NCI-H2227 treated with DMSO at 0.1 percent for 48 hours (cell line): ENCODE data around the gene DACT2.
"Not testable (repeated sequence)": the region's sequence is repeated elsewhere in the genome, so short reads cannot be mapped to it uniquely, and the experiment has no call there.

Source experiments
- DNase-seq: peaks from one replicate; lab custom pipeline; 2025; lab: John Stamatoyannopoulos, UW

Gene DACT2

DNA sequence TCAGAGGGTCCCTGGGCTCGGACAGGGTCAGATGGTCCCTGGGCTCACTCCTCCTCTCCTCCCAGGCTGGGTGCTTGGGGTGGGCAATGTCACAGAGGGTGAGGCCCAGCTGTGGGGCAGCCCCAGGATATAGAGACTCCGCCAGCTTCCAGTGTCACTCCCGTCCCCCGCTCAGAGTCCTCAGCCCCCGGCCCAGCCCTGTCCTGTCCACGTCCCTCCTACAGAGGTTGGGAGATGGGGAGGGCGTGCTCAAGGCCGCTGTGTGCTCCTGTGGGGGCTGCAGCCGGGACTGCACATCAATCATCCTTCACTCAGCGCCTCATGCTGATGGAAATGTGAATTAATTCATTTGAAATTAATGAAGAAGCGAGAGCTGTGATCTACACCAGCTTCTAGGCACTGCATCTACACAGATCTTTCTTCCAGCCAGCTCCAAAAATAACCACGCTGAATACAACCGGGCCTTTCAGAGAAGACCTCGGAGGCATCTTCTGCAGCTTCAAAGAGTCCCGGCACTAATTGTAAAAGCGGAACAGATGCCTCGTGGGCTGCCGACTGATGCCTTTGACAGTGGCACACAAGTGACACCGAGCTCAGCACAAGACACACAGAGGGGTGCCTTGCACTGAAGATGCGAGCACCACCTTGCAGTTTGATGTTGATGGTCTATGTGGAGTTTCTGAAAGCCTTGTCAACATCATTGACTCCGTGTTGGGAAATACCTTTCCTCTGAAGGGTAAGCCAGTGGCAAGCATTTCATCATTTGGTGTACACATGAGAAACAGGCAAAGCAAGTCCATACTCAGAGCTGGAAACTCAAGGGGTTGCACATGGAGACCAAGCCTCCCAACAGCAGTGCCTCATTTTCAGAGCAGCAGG lies 39.3 kb downstream of the DACT2 start:
- DNase-seq: no peak

DNA sequence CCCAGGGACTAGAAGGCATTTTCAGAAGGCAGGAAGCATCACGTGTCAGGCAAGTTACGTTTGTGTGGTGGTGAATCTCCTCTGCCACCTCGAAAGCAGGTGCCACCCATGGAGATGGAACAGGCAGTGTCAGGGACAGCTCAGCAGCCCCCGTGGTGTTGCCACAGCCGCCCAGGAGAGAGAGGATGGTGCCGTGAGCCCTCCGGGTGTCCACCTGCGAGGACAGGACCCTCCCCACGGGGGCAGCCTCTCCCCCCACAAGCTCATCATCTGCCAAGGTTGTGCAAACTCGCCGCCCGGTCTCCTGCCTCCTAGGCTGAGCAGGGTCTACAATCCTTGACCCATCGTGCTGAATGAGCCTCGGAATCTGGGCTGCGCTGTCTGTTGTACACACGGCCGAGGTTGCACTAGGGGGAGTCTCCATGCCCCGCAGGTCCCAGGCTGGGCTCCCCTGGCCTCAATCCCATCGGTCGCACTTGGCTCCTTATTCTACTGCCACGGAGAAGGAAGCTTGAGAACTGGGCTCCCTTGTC lies 40.1 kb downstream of the DACT2 start:
- DNase-seq: no peak

DNA sequence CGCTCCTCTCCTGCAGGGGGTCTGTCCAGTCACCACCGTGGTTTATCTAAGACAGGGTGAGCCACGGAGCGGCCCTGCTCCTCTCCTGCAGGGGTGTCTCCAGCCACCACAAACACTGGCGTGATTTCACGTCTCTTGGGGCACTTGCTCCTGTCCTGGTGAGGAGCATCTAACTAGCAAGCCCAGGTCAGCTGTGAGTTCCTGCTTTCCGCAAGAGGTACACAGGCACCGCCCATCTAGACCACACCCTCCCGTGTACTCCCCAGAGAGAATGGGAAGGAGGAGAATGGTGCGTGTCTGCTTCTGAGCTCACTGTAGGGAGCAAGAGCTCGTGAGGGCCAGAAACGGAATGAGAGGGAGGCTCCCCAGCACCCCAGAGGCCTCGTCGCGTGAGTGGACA lies 40.7 kb downstream of the DACT2 start:
- no peak for DNase-seq

DNA sequence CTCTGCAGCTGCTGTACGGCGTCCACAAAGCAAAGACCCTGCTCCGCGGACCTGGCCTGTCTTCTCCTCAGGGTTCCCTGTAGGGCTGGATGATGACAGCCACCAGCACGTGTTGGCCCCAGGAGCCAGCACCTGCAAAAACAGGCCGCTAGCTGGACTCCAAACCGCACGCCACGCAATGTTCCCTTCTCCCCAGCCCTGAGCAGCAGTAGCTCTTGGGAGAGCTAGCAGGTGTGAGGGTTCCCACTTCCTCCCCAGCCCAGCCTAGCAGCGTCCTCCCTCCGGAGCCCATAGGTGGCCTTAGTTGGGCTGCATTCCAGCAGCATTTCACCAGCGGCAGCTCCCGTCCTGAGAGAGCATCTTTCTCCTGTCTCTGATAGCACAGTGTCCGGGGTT lies 42.3 kb downstream of the DACT2 start:
- no peak for DNase-seq

DNA sequence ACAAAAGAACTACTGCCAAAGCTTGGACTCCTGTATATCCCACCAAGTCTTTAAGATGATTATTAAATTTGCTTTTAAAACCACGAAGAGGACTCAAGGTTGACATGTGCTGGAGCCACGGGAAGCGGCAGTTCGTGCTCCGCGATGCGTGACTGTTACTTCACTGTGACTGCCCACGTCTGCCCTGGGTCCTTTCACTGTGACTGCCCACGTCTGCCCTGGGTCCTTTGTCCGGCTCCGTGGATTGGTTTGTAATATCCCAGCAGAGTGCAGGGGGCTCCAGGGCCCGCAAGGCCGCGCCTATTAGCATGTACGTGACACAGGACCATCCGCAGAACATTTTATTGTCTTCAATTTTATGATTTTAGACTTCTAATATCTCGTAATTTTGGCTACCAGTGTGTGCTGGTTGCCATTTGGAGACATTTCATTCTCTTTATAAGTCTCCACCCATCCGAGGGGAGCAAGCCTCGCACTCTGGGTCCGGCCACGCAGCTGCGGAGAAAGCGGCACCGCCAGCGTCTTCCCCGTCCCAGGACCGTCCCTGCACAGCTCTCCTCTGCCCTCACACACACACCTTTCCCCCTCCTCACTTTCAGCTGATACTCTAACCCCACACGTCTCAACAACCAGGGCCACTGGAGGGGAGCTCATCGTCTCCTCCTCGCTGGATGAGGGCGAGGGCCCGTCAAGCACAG lies 42.9 kb downstream of the DACT2 start:
- no peak for DNase-seq

DNA sequence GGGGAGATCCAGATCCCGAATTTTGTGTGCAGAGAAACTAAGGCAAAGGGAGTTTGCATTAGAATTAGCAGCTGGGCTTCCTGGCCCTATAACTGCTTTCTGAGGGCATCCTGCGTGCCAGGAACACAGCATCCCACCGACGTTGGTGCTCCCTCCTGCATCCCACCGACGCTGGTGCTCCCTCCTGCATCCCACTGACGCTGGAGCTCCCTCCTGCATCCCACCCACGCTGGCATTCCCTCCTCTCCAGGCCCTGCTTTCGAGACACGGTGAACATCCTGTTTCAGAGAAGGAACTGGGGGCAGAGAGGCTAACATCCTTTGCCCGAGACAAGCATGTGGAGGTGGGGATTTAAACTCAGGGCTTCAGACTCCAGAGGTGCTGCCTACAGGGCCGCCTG lies 44.4 kb downstream of the DACT2 start:
- no peak for DNase-seq

DNA sequence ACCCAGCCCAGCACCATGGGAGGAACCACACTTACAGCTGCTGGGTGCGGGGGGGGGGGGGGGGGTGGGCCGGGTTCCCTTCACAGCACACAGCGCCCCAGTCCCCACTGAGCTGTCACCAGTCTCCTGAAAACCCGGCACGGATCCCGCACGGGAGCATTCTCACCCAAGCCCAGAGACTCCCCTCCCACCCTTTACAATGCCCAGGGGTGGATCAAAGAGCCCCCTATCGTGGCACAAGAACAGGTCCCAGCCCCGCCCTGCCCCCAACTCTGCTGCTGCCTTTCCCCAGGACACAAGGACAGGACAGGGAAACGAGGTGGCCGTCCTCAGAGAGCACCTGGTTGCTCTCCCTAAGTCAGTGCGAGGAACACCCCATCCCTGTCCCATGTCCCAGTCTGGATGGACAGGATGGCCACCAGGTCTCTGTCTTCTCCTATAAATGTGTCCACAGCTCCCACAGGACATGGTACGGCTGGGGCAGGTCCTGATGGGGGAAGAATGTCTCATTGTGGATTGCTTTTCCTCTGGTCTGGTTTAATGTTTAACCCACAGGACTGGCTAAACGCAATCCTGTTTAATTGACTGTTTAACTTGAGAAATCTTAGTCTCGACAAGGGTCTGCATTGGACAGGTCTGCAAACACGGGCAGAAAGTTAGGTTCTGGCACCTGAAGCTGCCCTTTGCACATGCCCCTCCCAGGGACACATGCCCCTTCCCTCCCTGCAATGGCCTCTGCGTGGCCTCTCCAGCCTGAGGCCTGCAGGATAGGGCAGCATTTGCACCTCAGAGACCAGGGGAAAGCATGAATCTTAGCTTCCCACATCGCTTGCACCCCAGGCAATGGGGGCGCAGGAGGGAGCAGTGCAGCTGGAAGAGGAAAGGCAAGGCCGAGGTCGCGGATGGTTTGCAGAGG lies 45.3 kb downstream of the DACT2 start:
- DNase-seq: no peak

DNA sequence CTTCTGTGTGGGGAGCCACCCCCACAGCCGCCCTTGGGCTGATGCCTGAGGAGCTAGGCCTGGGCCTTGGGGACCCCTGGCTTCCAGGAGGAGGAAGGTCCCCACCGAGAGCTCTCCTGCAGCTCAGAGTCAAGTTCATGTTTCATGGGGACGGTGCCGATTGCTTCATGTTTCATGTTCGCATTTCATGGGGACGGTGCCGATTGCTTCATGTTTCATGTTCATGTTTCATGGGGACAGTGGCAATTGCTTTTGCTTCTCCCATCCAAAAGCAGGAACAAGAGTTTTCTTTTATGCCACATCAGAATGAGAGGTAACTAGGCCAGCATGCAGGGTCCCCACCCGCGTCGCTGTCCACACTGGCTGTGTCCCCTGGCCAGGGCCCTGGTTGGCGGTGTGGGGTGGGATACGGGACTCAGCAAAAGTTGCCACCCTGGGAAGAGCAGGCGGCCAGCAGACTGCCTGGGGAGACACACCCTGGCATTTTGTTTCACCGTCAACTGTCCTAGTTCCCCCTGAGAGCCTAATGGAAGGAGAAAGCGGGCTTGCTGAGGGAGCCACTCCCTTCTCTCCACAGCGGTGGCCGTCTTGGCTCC lies 46.0 kb downstream of the DACT2 start:
- no peak for DNase-seq

DNA sequence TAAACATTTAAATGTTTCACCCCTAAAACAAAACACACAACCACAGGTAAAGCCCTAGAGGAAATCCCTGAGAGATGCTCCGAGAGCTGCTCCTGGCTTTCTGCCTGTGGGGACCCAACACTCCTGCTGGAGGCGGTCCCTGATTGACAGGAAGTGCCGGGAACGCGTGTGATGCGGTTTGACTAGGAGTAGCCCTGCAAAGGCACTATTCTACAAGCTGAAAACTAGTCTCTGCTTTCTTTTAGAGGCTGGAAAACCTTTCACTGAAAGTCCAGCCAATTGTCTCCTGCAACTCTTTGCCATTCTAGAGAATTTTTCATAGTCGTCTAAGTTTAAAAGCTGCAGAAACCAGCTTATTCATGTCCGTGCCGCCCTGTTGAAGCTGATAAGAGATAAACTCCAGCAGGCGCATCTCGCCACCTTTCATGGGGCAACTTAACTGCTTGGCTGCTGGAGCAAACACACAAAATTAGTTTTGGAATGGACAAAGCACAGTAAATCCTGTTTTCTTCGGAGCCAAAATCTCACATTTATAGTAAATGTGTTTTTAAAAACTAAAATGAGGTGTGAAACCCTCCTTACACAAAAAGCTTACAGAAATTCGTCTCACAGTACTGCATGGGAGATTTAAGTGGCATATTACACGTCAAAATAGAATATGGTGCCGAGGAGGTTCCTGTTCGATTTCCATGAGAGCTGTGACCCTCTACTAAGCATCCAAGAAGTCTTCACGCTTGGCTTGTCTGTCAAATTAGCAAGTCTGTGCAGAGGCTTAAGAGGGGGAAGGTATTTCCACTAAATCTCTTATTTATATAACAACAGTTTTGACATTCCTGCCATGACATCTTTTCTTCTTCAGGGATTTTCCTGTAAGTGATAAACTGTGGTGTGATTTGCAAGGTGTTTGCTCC lies 46.9 kb downstream of the DACT2 start:
- no peak for DNase-seq

DNA sequence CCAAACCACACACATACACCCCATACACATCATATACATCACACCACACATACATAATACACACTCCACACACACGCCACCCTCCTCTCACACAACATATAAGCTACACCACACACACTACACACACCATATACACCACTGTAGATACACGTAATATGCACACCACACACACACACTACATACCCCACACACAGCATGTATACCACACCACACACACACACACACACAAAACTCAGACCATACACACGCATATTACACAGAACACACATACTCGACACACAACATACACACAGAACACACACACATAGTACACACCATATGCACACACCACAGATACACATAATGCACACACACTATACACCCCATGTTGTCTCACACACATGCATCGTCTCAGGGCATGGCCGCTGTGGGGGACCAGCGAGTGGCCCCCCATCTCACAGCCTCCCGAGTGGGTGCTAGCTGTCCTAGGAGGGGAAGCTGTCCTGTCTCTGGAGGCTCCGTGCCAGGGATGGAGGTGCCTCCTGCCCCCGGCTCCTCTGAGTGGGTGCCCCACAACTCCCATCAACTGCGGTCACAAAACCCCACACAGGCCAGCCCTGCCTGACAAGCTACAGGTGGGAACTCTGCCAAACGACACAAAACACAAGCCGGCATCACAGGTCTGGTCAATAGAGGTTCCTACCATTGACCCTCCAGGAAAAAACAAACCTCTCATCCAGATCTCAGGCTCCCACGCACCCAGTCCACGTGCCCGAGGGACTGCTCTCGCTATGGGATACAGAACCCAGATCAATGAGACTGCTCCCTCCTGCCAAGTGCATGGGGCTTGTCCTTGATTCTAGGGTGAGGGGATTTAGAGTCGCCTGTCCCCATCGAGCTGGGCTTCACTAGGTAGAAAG lies 49.1 kb downstream of the DACT2 start:
- no peak for DNase-seq

DNA sequence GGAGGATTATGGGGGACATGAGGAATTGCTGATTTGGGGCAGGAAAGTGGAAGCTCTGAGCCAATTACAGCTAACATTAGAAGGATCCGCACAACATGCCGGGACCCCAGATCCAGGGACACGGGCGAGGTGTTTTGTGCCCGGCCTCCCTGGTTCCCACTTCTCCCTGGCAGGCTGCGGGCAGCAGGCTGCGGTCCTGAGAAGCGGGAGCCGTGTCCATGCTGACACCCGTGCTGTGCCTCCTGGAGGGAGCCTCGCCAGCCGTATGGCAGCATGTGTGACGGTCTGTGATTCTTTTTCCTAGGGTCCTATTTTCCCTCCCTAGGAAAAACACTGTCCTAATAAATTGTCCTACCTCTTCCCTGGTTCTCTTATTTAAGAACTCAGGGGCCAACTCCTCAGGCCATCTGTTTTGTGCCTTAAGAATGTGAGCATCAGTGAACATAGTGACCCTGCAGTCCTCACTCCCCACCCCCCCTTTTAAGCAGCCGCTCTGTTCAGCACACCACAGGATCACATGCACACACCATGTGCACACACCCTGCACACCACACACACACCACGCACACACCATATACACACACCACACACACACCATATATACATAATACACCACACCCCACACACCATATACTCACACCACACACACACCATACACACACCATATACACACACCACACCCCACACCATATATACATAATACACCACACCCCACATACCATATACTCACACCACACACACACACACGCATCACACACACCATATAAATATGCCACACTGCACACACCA lies 49.9 kb downstream of the DACT2 start:
- DNase-seq: no peak

DNA sequence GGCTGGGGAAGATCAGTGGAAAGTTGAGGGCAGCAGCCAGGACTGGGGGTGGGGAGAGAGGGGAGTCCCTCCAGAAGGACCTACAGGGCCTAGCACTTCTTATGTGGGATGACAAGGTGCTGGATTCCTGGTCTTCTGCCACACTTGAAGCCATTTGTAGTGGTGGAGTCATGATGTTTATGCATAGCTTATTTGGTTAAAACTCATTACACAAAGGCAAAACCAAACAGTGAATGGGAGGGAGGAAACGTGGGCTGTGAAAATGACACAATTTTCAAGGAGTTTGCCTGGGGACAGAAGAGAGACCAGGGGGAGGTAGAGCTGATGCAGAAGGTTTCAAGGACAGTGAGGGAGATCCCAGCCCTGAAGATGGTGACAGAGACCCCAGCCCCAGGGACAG lies 50.8 kb downstream of the DACT2 start:
- no peak for DNase-seq

DNA sequence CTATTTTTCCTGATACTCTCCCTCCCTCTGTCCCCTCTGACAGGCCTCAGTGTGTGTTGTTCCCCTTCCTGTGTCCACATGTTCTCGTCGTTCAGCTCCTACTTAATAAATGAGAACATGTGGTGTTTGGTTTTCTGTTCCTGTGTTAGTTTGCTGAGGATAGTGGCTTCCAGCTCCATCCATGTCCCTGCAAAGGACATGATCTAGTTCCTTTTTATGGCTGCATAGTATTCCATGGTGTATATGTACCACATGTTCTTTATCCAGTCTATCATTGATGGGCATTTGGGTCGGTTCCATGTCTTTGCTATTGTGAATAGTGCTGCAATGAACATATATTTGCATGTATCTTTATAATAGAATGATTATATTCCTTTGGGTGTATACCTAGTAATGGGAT lies 51.8 kb downstream of the DACT2 start:
- DNase-seq: not testable (repeated sequence)

DNA sequence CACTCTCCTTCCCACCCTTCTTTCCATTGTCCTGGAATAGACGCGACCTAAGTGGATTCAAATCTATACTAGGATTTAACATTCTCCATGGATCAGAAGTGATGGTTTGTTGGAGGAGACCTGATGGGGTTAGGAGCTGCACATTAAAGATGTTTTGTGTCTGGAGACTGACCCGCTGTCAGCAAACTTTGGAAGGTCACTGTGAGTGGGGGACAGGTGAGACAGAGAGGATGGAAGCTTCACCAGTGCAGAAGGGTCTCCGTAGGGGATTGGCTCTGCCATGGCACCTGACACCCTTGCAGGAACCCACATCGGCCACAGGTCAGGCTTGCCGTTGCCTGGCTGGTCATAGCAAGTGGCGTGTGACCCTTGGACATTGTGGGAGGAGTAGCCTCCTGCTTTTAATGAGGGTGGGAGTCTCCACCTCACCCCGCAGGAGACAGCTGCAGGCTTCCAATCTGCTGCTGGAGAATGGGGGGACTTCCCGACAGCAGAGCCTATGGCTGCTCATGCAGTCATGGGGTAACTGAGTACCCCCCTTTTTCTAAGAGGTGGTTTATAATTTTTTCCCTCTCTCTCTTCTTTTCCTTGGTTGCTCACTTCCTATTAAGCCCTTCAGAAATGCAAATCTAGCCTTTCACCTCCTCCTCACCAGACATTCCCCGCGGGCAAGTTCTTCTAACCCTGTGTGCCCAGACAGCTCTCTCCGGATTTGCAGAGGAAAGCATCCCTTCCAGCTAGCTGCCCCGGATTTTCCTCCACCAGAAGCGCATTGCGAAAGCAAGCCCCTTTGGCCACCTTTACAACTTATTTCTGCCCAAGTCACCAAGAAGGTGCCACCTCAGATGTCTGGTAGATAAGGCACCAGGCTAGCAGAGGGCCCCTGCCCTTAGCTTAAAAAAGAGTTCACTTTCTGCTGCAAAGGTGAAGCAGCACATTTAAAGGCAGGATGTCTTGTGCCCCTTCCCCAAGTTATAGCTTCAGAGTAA lies 53.5 kb downstream of the DACT2 start:
- DNase-seq: no peak

DNA sequence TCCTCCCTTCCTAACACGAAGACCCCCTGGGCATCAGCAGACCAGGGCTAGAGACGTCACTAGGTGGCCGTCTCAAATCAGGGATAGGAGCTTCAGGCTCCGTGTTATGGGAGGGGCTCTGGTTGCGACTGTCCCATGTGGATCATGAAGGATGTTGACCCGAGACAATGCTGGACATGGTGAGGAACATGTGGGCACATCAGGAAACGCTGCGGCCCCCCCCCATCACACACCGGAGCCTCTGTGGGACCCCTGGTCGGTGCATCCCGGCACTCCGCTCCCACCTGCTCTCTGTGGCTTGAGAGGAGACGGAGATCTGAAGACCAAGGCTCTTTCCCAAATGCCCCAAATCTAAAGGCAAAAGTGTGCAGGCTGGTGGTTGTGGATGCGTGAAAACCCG lies 54.2 kb downstream of the DACT2 start:
- no peak for DNase-seq

DNA sequence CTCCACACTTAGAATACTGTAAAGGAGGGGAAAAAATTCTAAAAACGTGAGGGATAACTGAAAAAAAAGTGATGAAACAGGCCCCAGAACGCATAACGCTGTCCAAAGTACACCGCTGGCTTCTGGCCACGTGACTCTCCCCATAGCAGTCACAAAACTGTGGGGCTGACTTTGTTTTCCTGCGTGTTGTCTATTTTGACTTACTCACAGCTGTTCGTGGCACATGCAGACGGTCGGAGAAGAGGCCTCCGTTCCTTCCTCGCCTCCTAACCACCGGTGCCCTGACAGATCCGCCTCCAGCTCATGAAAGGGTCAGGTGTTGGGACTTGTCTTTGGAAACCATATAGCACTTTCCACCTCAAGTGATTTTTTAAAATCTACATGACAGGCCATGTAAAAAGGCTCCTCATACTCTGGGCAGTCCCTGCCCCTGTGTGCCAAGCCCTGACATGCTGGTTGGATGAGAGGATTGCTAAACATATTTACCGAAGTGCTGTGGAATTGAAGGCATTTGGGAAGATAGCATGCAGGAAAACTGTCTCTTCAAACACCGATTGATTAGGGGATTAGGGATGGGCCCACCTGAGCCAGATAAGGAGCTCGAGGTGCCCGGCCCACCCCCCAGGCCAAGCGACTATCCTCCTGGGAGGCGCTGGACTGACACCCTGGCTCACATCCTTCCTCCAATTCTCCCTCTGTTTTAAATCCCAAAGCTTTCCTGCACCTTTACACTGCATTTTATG lies 54.8 kb downstream of the DACT2 start:
- DNase-seq: no peak

DNA sequence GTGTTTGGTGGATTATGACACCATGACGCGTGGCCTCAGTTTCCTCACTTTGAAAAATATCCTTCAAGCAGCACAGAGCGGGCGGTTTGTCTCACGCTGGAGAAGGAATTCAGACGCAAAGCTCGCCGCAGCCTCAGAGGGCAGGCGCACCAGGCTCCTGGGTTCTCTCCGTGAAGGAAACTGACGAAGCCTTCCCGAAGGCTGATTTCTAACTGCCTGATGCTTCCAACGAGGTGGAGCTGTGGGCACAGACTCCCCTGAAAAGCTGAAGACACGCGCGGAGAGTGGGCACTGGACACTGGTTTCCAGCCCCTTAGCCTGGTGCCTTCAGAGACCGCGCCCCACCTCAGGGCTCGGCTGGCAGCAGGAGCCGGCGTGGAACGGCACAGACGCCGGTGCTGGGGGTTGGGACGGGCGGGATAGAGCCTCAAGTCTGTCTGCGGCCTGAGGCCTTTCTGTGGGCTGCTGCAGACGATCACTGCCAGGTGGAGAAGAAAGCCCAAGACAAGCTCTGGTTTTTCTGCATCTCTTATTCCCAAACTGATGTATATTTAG lies 56.1 kb downstream of the DACT2 start:
- DNase-seq: no peak
